Measurements from ENCODE around the gene DIP2A.
"Not testable (repeated sequence)": the region's sequence is repeated elsewhere in the genome, so short reads cannot be mapped to it uniquely, and the experiment has no call there.

DIP2A gene

DNA sequence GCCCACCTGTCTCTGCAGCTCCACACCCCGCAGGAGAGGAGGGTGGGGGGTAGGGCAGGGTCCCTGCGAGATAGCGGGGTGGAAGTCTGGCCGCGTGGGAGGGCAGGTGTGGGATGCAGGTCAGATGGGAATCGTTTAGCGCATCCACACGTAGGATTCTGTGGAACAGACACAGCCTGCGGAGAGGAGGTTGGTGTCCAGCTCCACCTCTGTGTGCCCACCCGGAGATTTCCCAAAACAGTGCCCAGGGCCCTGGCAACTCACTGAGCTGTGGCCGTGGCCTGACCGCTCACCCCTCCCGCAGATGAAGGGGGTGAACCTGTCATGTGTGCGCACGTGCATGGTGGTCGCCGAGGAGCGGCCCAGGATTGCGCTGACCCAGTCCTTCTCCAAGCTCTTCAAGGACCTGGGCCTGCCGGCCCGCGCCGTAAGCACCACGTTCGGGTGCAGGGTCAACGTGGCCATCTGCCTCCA lies 99.3 kb downstream of the DIP2A start:
- DNase-seq: no peak

DNA sequence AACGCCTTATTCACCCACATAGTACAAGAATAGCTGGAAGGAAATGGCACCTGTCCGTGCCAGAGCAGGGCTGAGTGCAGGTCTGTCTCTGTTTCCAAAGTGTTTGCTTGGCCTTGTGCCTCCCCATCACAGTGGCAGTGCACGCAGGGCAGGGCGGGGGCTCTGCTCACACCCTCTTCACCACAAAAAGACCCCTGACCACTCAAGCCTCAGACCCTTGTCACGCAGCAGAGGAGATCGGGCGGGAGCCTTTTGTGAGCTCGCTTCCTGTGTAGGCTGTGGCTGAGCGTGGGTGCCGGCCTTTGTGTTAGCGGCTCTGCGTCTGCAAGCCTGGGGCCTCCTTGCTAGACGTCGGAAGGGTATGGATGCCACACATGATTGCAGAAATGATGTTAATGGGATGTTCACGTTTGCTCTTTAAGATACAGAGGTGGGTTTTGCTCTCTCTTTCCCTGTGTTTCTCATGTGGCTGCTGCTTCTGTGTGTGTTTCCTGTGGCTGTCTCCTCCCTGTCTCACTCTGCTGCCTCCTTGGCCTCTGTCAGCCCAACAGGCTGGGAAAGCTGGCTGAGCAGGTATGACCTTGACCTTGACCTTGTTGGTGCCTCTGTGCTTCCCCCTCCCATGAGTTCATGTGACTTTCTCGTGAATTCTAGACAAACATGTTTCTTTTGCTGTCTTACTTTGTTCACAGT lies 100.7 kb downstream of the DIP2A start:
- DNase-seq: peak; percentile 60

DNA sequence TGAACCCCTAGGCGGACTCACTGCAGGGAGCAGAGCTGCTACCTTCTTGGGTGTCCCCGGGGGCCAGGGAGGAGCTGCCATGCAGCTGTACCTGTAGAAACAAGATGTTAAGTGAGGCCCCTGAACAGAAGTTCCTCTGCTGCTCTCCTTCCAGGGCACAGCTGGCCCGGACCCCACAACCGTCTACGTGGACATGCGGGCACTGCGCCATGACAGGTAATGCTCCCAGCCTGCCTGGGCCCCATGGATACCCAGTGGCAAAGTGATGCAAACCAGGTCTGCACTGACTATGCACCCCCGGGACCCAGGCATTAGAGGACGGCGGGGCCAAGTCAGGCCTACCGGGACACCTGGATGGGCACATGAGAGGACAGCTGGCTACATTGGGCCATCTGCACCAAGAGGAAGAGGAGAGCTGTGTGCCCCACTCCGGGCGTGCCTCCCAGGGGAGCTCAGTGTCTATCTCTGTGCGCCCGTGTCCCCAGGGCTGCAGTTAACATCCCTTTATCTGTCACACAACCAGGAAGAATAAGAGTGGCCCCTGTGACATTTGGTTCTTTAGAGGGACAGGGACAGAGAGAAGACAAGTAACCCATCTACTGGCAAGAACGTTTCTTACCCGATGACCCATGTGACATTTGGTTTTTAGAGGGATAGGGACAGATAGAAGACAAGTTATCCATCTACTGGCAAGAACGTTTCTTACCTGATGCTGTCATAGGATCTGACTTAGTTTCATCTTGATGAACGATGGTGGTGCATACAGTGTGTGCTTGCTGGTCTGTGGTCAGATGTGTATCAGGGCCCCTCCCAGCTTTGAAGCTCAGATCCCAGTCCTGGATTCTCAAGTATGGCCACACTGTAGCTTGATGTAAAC lies 102.1 kb downstream of the DIP2A start:
- DNase-seq: no peak

DNA sequence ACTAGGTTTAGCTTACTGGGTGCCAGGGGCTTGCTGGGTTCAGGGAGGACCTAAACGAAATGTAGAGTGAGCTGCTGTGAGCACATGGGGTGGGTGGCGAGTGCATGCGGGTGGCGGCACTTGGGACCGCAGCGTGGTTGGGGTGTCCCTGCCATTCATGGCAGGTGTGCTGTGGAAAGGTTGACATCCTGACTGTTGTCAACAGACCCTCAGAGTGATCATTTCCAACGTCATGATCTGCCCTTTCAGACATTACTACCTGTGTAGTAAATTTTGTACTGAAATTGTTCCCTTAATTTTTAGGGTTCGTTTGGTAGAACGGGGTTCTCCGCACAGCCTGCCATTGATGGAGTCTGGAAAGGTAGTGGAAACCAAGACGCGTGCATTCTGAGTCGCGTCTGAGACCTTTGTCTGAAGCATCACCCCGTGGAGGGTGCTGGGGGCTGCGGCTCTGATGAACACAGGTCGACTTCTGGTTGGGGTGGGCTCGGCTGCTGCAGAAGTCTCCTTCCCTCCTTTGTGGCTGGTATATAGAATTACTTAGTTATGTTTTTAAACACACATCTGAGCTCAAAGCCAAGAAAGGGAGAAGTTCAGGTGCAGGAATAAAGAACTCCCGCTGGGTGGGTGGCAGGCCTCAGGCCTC lies 102.9 kb downstream of the DIP2A start:
- DNase-seq: no peak

DNA sequence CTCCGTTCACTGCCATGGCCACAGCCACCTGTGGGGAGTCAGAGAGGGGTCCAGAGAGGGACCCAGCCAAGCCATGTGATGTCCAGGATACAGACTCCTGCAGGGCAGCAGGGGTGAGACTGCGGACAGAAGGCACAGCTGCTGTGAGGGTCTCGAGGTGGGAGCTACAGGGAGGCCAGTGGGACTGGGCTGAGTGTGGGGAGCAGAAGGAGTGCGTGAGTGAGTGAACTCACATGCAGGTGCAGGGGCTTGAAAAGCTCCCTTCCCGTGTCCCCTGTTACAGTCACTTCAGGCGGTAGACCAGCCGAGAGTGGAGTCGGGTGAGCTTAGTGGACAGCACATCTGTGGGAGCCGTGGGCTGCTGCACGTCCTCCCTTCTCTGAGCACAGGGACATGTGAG lies 103.8 kb downstream of the DIP2A start:
- no peak for DNase-seq

DNA sequence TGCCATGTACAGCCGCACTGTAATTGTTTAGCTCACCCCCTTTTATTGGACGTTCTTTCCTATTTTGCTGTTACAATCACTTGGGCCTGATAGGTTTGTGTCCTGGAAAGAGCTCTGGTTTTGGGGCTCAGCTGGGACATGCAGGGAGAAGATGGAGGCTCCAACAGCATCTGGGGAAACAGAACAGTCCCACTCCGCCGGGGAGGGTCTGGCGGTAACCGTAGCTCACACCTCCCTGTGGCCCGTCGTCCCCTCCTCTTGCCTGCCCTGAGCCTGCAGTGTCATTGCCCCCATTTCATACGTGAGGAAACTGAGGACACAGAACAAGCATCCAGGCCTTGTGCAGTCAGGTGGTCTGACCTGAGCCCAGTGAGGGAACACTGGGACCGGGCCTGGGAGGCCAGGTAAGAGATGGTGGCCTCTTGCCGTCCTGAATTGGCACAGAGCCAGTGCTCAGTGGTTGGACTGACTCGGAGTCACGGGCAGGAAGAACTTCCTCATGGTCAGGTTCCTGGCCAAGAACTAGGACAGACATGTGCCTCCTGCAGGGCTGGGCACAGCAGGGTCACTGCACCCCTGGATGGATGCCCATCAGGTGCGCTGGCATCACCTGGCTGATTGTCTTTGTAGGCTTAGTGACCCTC lies 104.4 kb downstream of the DIP2A start:
- no peak for DNase-seq

DNA sequence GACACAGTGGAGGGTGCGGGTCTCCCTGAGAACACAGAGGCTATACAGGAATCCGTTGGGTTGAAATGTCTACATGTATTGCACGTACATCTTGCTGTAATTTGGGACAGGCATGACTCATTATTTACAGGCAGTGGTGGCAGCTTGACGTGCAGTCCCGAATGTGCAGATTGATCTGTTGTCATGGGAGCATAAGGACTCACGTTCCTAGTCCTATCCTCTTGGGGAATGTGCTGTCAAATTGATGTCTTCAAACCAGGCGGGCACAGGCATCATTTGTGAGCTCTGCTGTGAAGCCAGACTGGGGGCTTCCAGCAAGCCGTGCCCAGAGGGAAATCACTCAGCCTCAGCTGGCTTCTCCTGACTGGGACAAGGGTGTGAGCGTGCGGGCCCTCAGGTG lies 105.7 kb downstream of the DIP2A start:
- no peak for DNase-seq

DNA sequence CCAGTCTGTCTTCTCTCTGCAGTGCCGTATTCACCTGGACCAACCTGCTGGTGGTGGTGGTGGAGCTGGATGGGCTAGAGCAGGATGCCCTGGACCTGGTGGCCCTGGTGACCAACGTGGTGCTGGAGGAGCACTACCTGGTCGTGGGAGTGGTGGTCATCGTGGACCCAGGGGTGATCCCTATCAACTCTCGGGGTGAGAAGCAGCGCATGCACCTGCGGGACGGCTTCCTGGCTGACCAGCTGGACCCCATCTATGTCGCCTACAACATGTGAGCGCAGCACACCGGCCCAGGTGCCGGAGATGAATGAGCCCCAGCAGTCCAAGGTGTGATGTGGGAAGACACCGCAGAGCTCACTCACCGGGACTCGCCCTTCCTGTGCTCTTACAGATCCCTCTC lies 108.7 kb downstream of the DIP2A start:
- no peak for DNase-seq

DNA sequence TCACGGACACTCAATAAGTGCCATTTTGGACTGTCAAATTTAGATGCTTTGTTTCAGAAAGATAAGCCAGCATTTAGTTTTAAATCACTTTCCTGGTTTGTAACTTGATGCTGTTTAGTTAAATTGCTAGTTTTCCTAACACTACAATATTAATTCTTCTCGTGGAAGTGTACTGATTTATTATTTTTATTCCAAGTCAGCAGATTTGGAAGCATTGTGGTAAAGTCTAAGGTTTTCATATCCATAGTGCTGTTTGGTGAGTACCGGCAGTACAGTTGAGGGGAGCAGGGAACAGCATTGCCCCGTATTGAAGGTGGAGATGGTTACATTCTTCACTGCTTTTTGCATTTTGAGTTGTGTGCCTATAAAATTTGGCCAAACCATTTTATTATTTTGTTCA lies 109.9 kb downstream of the DIP2A start:
- no peak for DNase-seq

DNA sequence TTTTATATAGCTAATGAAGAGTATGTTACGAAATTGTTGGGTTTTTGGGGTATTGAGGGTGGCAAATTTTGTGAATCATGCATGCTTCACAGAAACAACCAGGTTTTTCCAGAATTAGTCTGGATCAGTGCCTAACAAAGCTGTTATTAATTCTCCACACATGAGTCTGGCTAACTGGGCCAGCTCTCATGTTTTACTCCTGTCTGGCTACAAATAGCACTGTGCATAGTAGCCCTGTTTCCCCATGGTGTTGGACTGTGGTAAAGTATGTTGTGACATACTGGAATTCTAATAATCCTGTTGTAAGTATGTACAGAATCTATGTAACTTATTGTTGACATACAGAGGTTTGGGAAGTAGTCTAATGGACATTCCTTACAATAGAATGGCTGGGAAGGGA lies 110.4 kb downstream of the DIP2A start:
- DNase-seq: no peak

DNA sequence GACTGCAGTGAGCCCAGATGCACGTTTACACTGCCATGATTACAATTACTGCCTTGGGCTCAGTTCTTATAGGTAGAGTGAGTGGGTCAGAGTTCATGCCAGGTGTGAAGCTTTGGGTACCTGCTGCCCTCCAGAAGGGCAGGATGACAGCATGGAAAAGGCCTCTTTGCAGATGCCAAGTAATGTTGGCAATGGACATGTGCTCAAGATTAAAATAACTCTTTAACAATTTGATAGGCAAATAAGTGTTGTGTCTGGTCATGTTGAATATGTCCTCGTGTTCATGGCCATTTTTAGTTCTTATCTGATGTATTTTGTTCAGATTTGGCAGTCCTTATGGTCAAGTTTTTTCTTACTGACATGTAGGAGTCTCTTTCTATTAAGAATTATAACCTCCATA lies 111.4 kb downstream of the DIP2A start:
- DNase-seq: no peak

DNA sequence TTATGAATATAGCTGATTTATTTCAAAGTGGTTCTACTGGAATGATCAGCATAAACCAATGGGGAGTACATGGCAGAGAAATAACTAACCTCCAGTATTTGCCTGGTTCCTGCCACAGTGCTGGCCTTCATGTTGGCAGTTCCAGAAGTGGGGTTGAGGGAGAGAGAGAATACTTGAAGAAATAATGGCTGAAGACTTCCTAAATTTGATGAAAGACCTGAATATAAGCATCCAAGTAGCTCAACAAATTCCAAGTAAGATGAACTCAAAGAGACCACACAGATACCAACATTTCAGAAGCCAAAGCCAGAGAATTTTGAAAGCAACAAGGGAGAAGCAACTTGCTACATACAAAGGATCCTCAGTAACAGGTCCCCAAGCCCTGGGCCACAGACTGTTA lies 111.9 kb downstream of the DIP2A start:
- DNase-seq: no peak

DNA sequence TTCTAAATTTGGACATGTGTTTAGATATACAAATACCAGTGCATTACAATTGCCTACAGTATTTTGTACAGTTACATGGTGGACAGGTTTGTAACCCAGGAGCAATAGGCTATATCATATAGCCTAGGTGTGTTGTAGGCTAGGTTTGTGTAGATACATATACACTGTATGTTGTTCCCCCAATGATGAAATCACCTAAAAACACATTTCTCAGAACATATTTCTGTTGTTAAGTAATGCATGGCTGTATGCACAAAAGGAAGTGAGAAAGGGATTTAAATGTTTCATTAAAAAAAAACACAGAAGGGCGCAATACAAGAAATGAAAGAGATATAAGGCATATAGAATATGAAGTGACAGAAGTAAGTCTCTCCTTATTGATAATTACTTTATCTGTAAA lies 114.2 kb downstream of the DIP2A start:
- DNase-seq: no peak

DNA sequence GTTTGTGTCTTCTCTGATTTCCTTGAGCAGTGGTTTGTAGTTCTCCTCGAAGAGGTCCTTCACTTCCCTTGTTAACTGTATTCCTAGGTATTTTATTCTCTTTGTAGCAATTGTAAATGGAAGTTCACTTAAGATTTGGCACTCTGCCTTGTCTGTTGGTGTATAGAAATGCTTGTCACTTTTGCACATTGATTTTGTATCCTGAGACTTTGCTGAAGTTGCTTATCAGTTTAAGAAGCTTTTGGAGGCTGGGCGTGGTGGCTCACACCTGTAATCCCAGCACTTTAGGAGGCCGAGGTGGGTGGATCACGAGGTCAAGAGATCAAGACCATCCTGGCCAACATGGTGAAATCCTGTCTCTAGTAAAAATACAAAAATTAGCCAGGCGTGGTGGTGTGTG lies 119.1 kb downstream of the DIP2A start:
- DNase-seq: not testable (repeated sequence)

DNA sequence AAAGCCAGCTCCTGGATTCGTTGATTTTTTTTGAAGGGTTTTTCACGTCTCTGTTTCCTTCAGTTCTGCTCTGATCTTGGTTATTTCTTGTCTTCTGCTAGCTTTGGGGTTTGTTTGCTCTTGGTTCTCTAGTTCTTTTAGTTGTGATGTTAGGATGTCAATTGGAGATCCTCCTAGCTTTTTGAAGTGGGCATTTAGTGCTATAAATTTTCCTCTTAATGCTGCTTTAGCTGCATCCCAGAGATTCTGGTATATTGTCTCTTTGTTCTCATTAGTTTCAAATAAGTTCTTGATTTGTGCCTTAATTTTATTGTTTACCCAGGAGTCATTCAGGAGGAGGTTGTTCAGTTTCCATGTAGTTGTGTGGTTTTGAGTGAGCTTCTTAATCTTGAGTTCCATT lies 120.7 kb downstream of the DIP2A start:
- not testable (repeated sequence) for DNase-seq

DNA sequence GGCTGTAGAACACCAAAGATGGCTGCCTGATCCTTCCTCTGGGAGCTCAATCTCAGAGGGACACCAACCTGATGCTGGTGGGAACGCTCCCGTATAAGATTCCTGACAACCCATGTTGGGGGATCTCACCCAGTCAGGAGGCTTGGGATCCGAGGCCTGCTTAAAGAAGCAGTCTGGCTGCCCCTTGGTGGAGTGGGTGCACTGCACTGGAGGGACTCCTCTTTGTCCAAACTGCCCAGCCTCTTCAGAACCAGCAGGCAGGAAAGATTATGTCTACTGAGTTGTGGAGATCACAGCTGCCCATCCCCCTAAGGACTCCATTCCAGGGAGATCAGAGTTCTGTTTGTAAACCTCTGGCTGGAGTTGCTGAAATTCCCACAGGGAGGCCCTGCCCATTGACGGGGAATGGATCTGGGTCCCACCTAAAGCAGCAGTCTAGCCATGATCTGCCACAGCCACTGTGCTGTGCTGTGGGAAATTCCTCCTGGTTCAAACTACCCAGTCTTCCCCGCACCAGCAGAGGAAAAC lies 123.2 kb downstream of the DIP2A start:
- DNase-seq: no peak

DNA sequence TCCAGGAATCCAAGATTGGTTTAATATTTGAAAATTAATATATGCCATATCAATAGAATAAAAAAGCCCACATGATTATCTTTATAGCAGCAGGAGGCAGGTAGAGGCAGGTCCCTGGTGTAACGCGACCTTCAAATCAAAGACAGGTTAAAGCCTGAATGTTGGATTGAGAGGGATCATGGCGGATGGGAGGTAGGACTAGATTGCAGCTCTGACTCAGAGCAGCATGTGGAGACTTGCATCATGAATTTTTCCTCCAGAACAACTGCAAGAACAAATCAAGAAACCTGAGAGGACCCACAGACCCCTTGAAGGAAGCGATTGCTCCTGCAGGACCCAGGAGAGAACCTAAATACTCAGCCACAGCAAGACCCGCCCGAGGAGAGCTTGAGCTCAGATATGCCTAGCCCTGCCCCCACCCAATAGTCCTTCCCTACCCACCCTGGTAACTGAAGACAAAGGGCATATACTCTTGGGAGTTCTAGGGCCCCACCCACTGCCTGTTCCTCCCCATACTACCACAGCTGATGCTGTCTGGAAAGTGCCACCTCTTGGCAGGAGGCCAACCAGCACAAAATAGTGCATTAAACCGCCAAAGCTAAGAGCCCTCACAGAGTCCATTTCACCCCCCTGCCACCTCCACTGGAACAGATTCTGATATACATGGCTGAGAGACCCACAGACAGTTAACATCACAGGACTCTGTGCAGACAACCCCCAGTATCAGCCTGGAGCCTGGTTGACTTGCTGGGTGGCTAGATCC lies 126.7 kb downstream of the DIP2A start:
- no peak for DNase-seq

DNA sequence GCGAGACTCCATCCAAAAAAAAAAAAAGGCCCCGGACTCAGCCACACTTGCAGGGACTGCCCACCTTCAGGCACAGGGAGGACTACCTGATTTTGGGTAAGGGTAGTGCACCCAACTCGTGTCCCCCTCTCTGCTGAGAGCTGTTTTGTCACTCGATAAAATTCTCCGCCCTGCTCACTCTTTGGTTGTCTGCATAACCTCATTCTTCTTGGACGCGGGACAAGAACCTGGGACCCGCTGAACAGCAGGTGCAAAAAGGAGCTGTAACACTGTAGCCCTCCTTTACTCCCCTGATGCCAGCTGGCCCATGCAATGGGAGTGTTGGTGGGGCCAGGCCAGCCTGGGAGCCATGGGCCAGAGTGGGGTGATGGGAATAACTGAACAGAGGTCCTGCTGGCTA lies 135.6 kb downstream of the DIP2A start:
- no peak for DNase-seq

DNA sequence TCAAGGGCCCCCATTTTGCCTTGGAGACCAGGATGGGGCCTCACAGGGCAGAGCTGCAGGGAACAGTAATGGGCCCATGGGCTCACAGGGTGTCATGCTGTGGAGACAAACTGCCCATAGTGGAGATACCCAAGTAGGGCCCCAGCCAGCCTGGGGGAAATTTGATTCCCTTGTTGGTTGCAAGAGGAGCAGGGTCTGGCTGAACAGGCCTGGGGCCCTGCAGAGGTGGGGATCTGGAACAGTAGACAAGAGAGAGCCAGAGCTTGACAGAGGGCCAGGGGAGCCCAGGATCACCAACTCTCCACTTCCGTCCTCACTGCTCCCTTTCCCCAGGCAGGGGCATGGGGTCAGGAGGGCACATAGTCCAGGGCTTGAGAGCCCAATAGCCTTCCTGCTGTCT lies 137.5 kb downstream of the DIP2A start:
- DNase-seq: no peak

DNA sequence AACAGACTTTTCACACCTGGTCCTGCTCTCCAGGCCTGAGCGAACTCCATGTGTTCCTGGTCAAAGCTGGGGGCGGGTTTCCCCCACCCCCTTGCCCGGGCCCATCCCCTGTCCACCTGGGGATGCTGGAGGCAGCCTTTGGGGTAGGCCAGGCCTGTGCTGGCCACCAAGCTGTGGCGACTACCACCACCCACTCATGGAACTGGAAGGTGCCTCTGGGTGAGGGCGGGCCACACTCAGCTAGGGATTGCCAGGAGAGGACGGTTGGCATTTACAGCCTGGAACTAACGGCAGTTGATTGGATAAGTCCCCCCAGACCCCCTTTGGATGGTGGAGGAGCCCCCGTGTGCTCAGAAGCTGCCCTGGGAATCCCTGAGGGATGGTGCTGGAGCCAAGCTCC lies 138.3 kb downstream of the DIP2A start:
- DNase-seq: no peak

DNA sequence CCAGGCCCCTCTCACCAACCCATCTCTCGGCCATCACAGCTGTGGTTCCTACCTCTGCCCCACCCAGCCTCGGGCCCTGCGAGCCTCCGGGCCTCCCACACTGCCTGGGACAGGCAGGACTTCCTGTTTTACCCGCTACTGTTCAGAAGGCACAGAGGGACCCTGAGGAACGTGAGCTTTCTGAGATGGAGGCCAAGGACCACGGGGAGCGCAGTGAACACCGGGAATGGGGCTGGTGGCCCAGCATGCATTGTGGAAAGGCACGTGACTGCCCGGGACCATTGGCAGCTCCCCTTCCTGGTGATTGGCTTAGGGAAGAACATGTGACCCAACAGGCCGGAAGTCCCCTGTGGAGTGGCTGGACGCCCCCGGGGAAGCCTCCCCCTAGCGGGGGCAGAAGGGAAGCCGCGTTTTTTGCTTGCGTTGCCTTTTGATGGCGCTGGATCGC lies 139.2 kb downstream of the DIP2A start:
- no peak for DNase-seq
